A549 (cell line): Measurements from ENCODE around the gene ARHGAP11A.

Source experiments
- CHD2 ChIP-seq: fragments of 150-350 bp; IDR thresholded peaks from 2 replicates; pipeline ENCODE4 v1.6.1; 2014; ENCODE audit warnings: low read length; ENCODE audit not compliant: partially characterized antibody
- EP300 ChIP-seq, 2 experiments: fragments of >200 bp; sonication (Bioruptor Twin); formaldehyde crosslinking; IDR thresholded peaks; 2 replicates in 1 of 2; 3 replicates in 1 of 2; pipeline ENCODE4 v1.6.1; 2016 to 2017
- MAFK ChIP-seq: fragments of 450-650 bp; IDR thresholded peaks from 2 replicates; pipeline ENCODE4 v1.6.1; 2014; ENCODE audit not compliant: partially characterized antibody
- POLR2A ChIP-seq: IDR thresholded peaks from 2 replicates; pipeline ENCODE4 v1.6.1; 2012; ENCODE audit warnings: mild to moderate bottlenecking, low read length
- RARB ChIP-seq: fragments of 250-450 bp; sonication (Bioruptor Pico); IDR thresholded peaks from 2 replicates; pipeline ENCODE4 v1.8.0; 2021; ENCODE audit warnings: mild to moderate bottlenecking, moderate library complexity
- RFX5 ChIP-seq: fragments of 450-650 bp; IDR thresholded peaks from 2 replicates; pipeline ENCODE4 v1.7.1; 2014; ENCODE audit warnings: antibody characterized with exemption, mild to moderate bottlenecking, moderate library complexity
- TF ChIP-seq, protein P1 (sequence below): fragments of >200 bp; sonication (Bioruptor Twin); formaldehyde crosslinking; IDR thresholded peaks from 3 replicates; pipeline ENCODE4 v1.5.1; 2016
- TF ChIP-seq, protein P2 (sequence below): IDR thresholded peaks from 2 replicates; pipeline ENCODE4 v1.6.1; 2012

DNA sequence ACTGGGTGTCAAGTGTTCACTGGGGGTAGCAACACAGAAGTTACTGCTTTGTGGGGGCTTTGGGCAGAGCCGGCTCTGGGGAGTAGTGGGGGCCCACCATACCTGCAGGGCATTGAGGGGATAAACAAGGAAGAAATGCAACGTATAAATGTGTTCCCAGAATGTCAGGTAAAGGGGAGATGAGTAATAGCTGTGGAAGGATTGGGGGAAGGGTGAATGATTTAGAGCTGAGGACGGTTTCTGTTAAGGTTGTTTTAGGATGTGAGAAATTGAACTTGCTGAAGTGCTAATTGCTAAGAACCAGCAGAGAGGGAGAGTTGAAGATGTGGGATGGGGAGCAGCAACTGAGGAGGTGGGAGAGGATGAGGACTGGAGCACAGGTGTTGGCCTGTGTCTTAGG is 36.9 kb downstream of the ARHGAP11A start:
- no peak for TF ChIP-seq POLR2A
- TF ChIP-seq, protein P1, sequence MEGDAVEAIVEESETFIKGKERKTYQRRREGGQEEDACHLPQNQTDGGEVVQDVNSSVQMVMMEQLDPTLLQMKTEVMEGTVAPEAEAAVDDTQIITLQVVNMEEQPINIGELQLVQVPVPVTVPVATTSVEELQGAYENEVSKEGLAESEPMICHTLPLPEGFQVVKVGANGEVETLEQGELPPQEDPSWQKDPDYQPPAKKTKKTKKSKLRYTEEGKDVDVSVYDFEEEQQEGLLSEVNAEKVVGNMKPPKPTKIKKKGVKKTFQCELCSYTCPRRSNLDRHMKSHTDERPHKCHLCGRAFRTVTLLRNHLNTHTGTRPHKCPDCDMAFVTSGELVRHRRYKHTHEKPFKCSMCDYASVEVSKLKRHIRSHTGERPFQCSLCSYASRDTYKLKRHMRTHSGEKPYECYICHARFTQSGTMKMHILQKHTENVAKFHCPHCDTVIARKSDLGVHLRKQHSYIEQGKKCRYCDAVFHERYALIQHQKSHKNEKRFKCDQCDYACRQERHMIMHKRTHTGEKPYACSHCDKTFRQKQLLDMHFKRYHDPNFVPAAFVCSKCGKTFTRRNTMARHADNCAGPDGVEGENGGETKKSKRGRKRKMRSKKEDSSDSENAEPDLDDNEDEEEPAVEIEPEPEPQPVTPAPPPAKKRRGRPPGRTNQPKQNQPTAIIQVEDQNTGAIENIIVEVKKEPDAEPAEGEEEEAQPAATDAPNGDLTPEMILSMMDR = no peak
- no peak for TF ChIP-seq RFX5
- no peak for TF ChIP-seq EP300 (IDR thresholded peaks at IDR 0.05)
- no peak for TF ChIP-seq CHD2
- TF ChIP-seq MAFK = no peak
- TF ChIP-seq, protein P2, sequence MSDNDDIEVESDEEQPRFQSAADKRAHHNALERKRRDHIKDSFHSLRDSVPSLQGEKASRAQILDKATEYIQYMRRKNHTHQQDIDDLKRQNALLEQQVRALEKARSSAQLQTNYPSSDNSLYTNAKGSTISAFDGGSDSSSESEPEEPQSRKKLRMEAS = no peak
- TF ChIP-seq RARB (CRISPR knock-in tag) = no peak
